NCI-H82 treated with DMSO at 0.1 percent for 48 hours (cell line): ENCODE data around the gene KLHL1.

Experiments used
- DNase-seq: peaks from one replicate; lab custom pipeline; 2025; ENCODE audit not compliant: unreplicated experiment; lab: John Stamatoyannopoulos, UW

Gene KLHL1

DNA sequence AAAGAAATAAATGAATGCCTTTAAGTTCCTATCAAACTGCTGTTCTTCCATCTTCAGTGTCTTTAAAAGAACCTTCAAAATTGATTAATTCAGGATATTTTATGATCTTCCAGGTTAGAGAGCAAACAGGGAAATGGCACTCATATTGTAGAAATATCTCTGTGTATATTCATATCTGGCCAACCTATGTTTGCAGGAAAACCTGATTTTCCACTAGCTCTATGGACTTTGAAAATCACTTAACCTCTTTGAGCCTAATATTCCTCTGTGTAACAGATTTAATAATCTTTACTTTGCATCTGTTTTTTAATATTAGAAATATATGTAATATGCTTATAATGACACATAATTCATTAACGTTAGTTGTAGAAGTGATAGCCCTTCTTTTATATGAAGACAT, 228.3 kb downstream of the KLHL1 start:
- DNase-seq: no peak

DNA sequence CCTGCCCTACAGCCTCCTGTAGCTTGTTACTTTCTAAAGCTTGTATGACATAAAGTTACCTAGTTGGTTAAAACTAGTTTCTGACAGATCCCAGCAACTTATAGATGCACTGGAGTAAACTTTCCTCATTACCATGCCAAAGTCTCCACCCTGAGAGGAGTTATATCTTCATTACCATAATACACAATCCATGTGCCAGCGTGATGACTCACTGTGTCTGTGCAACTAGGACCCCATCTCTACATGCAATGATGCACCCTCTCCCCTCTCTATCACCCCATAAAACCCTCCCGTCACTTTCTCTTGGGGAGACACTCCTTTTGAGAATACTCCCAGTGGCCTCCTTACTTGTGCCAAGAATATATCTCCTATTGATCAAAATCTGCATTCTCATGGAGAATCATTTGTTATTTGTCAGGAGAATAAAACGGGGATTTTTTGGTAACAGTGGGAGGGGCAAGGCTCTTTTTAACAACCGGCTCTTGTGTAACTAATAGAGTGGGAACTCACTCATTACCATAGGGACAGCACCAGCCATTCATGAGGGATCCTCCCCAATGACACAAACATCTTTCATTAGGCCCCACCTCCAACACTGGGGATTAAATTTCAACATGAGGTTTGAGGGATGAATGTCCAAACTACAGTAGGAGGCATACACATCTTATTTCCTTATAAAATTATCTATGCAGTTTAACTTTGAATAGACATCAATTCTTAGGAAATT, 235.8 kb downstream of the KLHL1 start:
- DNase-seq: no peak

DNA sequence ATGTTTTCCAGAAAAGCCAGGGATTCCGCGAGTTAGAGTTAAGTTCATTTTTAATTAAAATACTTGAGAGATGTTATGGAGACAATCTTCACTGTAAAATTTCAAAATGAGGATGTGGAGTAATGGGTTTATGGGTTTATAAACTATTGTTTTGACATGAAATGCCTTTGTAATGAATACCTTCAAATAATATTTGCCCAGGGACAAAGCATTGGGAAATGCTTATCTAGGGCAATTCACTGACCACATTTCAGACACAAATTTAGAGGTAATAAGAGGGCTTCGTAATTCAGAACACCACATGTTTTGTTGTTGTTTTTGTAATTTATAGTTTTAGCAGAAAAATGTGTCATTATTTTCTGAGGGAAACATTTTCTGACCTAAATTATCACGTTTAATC, 241.7 kb downstream of the KLHL1 start:
- no peak for DNase-seq

DNA sequence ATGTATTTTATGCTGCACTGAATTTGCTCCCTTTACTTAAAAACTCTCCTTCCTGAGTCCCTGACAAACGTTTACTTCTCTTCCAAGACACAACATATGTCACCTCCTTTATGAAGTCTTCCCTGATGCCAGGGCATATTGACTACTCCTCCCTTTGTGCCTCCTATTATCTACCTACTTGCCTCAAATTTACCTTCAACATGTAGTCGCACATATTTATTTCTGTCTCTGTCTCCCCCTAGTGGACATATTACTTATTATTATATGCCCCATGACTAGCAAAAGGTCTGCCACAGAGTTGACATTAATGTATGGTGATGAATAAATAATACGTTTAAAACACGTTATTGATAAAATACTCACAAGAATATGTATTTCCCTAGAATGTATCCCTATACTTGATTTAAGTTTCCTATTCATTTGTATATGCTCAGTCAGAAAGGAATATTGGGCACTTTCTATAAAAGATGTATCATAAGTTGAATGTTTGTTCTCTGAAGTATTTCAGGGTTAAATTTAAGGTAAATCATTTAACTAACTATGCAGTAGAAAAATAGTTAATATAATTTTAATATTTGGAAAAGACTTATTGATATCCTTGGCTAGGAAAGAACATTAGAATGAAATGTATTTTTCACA, 250.9 kb downstream of the KLHL1 start:
- DNase-seq: peak; percentile 75

DNA sequence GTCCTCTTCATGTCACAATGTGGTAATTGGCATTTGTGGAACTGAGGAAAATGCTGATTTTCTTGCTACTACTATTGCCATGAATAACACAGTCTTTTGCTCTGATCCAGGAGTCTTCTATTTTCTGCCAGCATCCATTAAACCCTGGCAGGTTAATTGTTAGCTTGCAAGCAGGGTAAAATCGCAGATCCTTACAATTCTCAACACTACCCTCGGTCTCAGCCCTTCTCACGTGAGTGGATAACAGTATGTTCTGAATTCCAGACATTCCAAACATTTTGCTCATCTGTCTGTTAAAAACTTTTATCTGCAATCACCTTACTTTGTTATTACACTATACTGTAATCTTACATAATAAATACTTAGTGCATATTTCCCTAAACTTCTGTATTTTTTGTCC, 251.9 kb downstream of the KLHL1 start:
- DNase-seq: no peak

DNA sequence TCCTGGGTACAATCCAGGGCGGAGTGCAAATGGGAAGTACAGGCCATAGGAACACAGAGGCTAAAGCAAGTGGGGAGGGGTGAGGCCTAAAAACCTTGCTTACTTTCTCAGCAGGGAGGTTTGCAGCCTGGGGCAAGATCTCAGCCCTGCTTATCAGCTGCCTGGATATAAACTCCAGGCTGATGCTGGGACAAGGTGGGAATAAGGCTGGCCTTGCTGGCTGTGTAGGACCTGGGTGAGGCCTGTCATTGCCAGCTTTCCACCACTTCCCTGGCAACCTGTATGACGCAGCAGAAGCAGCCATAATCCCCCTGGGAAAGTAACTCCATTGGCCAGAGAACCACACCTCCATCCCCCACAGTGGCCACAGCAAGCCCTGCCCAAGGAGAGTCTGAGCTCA, 279.7 kb downstream of the KLHL1 start:
- DNase-seq: no peak

DNA sequence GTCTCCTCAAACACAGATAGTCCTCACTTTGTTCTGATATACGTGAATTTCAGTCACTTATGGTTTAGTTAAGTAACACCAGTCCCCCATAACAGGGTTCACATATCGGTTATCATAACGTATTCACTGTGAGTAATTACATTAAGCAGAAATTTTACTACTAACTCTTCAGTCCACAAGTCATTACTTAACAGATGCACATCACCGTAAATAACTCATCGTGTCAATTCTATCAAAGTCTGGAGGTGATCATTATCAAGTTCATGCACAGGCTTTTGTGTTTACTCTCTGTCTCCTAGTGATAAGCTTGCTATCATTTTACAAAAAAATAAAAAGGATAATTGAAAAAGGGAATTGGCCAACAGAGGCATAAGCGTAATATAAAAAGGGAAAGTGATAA, 288.1 kb downstream of the KLHL1 start:
- no peak for DNase-seq

DNA sequence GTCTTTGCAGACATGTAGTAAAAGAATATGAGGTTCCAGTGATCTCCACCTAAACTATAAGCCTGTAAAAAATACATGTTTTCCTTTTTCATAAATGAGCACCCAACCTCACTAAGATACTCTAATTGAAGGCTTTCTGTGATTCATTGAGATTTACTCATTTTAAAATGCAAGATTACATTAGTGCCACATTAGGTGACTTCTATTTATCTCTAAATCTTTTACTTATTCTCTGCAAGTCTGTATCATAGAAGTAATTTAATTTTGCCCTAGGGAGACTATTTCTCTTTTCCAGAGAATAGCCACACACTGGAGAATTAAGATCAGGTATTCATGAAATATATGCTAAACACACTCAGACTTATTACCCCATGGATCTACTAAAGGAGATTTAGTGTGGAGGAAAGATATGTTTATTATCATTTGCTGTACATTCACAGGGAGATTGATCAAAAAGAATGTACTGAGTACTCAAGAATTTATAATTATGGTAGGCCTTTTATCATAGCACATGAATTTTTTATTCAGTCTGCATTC, 290.9 kb downstream of the KLHL1 start:
- DNase-seq: no peak

DNA sequence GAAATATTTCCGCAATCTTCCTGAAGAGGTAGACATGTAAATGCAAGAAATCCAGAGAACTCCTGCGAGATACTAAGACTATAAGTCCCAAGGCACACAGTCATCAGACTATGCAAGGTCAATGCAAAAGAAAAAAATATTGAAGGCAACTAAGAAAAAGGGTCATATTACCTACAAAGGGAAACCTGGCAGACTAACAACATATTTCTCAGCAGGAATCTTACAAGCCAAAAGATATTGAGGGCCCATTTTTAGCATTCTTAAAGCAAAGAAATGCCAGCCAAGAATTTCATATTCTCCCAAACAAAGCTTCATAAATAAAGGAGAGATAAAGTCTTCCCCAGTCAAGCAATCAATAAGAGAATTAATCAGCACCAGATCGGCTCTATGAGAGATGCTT, 299.1 kb downstream of the KLHL1 start:
- no peak for DNase-seq

DNA sequence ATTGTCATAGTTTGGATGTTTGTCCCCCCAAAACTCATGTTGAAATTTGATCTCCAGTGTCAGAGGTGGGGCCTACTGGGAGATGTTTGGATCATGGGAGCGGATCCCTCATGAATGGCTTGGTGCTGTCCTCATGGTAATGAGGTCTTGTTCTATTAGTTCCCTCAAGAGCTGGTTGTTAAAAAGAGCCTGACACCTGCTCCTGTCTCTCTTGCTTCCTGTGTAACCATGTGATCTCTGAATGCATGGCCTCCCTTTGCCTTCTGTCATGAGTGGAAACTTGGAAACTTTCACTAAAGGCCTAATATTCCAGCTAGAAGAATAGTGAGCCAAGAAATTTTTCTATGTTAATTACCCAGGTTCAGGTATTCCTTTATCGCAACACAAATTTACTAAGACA, 312.0 kb downstream of the KLHL1 start:
- DNase-seq: no peak

DNA sequence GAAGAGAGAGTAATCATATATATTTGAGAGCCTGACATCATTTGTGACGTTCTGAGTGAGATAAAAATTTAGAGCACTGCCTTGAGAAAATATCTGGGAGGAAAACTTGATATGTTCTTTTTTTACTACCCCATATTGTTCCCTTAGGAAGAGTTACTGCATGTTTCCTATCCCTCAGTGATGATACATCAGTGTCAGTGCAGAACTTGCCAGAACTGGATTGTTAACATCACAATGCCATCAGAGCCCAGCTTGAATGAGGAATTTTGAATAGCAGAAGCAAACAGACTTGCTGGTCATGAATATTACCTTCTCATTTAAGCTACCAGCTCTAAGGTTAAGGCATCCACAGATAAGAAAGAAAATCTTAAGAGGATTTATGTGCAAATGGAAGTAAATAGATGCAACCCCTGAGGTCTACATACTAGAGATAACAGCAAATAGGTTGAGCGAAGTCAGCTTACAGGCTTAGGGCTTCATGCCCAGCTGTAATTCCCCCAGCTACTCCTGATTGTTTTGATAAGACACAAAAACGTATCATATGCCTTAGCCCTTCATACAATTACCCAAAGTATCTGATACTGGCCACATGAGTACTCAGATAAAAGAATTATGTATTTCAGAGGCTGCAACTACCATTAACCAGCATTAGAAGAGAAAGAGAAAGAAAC, 314.3 kb downstream of the KLHL1 start:
- peak; percentile 57 for DNase-seq

DNA sequence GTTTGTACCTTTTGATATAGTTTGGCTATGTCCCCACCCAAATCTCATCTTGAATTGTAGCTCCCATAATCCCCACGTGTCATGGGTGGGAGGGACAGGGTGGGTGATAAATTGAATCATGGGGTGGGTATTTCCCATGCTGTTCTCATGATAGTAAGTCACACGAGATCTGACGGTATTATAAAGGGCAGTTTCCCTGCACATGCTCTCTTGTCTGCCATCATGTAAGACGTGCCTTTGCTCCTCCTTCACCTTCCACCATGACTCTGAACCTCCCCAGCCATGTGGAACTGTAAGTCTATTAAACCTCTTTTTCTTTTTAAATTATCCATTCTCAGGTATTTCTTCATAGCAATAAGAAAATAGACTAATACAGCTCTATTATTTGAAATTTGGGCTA, 331.3 kb downstream of the KLHL1 start:
- DNase-seq: no peak

DNA sequence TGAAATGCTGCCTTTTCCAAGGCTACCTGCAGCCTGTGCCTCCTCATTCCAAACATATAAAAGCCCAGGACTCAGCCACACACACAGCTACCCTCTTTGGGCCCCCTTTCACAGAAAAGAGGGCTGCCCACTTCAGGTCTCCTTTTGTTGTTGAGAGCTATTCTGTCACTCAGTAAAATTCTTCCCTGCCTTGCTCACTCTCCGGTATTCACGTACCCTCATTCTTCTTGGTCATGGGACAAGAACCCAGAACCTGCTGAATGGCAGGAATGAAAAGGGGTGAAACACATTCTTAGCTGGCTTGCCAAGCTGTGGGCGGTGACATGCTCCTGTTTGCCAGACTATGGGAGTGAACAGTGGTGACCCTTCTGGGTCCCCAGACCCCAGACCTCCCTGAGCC, 338.6 kb downstream of the KLHL1 start:
- no peak for DNase-seq

DNA sequence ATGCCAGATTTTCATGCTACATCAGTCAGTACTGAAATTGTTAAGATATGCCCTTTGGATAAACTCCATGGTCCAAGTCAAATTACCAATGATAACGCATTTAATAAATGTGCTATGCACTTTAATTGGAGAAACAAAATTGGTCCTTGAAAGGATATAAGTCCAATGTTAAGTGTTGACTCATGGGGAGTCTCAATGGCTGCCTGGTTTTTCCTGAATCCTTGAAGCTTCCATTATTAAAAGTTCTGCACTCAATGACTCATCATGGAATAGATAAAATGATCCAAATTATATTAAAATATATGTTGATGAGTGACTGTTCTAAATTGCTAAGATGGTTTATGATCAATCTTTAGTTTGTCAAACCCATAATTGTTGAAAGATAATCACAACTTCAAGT, 346.7 kb downstream of the KLHL1 start:
- DNase-seq: no peak

DNA sequence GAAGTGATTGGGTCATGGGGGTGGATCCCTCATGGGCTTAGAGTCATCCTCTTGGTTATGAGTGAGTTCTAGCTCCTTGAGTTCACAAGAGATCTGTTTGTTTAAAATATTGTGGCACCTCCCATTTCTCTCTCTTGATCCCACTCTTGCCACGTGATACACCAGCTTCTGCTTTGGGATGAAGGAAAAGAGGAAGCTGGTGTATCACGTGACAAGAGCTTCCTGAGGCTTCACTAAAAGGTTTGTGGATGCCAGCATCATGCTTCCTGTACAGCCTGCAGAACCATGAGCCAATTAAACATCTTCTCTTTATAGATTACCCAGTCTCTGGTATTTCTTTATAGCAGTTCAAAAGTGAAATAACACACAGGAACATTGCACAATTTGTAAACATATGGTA, 353.2 kb downstream of the KLHL1 start:
- DNase-seq: no peak

DNA sequence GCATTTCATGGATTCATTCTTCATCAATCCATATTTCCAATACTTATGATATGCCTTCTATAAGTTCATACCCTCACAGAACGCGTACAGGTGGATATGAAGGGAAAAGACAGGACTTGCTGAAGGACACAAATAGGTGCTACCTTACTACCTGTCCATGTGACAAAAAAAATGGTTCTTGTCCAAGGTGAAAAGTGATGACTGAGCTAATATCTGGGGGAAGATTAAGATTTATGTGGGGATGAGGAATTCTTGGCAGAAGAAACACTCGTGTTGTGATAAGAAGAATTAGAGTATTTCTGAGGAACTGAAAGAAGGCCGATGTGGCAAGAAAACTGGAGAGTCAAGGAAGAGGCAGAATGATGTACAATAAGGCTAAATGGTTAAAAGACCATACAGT, 357.0 kb downstream of the KLHL1 start:
- no peak for DNase-seq

DNA sequence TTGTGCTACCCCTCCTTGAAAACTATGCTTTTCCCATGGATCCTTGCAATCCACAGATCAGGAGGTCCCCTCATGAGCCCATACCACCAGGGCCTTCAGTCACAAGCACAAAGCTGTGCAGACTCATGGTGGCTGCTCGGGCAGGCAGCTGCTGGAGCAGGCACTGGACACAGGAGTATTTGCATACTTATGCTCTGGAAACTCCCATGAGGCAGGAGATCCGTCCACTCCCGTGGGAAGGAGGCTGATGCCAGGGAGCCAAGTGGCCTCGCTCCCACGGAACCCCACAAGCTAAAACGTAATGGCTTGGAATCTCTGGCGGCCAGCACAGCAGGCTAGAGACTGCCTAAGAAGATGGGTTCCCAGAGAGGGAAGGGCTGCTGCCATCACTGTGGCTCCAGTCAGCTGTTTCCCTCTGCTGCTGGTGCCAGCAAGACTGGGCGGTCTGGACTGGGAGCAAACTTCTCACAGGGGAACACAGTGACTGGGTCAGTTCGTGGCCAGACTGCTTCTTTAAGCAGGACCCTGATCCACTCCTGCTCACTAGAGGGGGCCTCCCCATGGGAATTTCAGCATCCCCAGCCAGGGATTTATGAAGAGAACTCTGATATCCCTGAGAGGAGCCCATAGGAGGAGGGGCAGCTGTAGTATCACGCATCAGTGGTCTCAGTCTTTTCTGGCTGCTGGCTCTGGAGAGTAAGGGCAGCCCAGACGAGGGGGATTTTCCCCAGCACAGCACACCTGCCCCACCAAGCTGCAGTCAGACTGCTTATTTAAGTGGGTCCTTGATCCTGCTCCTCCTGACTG, 370.9 kb downstream of the KLHL1 start:
- no peak for DNase-seq

DNA sequence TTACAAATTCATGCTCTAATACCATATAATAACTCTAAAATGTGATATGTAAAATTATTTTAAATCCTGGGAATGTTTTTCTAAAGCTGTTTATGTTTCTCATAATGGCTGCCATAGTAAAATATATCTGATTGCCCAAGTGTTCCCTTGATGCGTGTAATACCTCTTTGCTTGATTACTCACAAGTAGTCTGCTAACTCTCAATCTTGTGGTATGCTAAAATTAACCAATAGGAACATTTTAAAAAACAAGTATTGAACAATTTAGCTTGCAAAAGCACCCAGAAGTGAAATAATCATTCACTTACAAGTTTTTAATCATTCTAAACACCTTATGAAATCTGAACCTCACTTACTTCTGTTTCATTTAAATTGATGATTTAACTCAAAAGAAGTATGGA, 386.6 kb downstream of the KLHL1 start:
- no peak for DNase-seq

DNA sequence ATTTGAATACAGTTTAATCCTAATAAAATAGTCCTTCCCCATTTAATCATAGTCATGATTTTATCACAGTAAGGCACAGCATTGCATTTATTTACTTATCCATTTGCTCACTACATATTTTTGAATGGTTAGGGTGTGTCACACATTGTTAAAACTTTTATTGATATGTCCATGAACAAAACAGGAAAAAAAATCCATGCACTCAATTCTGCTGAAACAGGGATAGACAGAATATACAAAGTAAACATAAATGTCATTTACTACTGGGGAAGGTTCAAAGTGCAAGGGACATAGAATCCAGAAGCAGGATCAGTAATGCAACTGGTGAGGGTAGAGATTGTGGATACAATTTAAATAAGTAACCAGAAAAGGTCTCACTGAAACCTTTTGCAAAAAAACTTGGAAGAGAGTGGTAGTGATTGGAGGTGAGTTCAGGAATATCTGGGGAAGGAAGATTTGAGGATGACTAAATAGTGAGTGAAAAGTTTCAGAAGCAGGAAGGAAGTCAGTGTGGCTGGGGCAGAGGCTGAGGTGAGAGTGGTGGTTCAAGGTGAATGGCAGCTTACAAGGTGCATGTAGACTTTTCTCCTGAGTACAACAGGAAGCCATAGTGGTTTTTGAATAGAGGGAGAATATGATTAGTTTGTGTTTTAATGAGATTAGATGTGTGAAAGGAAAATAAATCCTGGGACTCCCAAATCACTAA, 387.8 kb downstream of the KLHL1 start:
- no peak for DNase-seq

DNA sequence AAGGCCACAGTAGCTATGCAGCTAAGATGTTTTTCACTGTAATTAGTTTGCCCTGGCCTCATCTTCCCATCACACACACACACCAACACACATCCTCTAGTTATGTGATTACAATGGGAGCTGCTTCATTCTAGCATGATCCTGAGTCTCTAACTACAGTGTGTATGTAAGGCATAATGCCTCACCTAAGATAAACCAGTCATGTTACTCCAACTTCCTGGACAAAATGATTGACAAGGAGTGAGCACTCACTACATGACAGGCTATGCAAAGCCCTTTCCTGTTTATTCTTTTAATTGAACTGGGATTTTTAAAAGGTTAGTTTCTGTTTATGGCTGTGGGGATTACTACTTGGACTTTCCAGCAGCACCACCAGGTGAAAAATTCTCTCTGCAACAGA, 401.4 kb downstream of the KLHL1 start:
- DNase-seq: no peak

DNA sequence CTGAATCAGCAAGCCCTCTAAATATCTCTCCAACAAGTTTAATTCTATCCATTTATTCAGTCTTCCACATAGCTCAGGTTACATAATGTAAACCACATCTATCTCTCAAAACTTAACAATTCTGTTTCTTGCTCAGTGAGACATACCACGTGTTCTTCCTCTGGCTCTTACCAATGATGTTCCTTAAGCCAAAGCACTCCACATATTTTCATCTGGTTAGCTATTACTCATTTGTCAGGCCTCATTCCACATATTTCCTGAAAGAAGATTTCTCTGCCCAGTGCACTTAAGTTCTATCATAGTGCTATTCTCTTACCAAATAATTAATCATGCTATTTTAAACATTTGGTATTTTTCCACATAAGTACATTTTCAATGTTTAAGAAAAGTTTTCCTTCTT, 403.9 kb downstream of the KLHL1 start:
- DNase-seq: no peak
